Parathyroid adenoma (tissue), 2 donors: Measurements from ENCODE around the gene MUC6.

Source experiments
- H2AFZ ChIP-seq: fragments of 300-600 bp; sonication (generic); one replicate; pipeline ENCODE4 v1.7.0; 2017; ENCODE audit warnings: antibody characterized with exemption, mild to moderate bottlenecking
- H3K27ac ChIP-seq: fragments of 300-600 bp; sonication (generic); one replicate; pipeline ENCODE4 v1.7.0; 2017
- H3K27me3 ChIP-seq: fragments of 300-600 bp; sonication (generic); one replicate; pipeline ENCODE4 v1.7.0; 2017; ENCODE audit warnings: low read length; ENCODE audit not compliant: control insufficient read depth, insufficient read depth
- H3K36me3 ChIP-seq: fragments of 300-600 bp; sonication (generic); one replicate; pipeline ENCODE4 v1.7.0; 2017; ENCODE audit warnings: low read length; ENCODE audit not compliant: control insufficient read depth, insufficient read depth
- H3K4me1 ChIP-seq: fragments of 300-600 bp; sonication (generic); one replicate; pipeline ENCODE4 v1.7.0; 2017; ENCODE audit warnings: control low read depth
- H3K4me2 ChIP-seq: fragments of 300-600 bp; sonication (generic); one replicate; pipeline ENCODE4 v1.7.0; 2017; ENCODE audit warnings: low read length
- H3K4me3 ChIP-seq: fragments of 300-600 bp; sonication (generic); one replicate; pipeline ENCODE4 v1.7.0; 2017; ENCODE audit warnings: low read depth, low read length
- H3K79me2 ChIP-seq: fragments of 300-600 bp; sonication (generic); one replicate; pipeline ENCODE4 v1.7.0; 2017; ENCODE audit warnings: control low read depth
- H3K9ac ChIP-seq: fragments of 300-600 bp; sonication (generic); one replicate; pipeline ENCODE4 v1.7.0; 2017; ENCODE audit warnings: mild to moderate bottlenecking
- H3K9me3 ChIP-seq: fragments of 300-600 bp; sonication (generic); one replicate; pipeline ENCODE4 v1.7.0; 2017; ENCODE audit warnings: low read length; ENCODE audit not compliant: control insufficient read depth
- TF ChIP-seq, protein P1 (sequence below): fragments of 300-600 bp; sonication (generic); IDR thresholded peaks from one replicate; pipeline ENCODE4 v1.7.0; 2017; ENCODE audit warnings: antibody characterized with exemption, mild to moderate bottlenecking
- donor health status: primary hyperparathyroidism.

The MUC6 gene

DNA sequence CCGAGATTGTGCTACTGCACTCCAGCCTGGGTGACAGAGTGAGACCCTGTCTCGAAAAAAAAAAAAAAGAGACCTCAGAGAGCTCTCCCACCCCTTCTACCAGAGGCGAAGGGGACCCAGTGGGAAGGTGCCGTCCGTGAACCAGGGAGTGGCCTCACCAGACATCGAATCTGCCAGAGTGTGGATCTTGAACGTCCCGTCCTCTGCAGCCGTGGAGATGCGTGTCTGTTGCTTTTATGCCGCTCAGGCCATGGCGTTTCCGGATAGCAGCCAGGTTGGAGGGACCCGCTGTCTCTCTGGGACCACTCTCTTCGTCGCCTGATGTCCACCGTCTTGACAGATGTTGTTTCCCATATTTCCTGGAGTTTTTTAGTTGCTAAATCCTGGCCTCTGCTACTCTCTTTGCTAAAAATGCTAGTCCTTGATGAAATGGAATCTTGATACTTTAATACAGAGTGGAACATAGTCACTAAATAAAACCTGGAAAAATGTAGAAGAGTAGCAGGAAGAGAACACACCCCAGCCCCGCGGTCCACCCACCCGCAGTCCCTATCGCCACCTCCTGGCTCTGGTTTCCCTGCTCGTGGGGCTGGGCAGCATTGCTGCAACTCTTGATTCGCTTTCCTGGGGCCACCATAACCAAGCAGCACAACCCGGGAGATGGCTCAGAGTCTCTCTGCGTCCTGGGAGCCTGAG lies 12.0 kb upstream of the MUC6 start:
- H3K27me3 ChIP-seq = no peaks in the 10 kb centered on the region
- TF ChIP-seq, protein P1, sequence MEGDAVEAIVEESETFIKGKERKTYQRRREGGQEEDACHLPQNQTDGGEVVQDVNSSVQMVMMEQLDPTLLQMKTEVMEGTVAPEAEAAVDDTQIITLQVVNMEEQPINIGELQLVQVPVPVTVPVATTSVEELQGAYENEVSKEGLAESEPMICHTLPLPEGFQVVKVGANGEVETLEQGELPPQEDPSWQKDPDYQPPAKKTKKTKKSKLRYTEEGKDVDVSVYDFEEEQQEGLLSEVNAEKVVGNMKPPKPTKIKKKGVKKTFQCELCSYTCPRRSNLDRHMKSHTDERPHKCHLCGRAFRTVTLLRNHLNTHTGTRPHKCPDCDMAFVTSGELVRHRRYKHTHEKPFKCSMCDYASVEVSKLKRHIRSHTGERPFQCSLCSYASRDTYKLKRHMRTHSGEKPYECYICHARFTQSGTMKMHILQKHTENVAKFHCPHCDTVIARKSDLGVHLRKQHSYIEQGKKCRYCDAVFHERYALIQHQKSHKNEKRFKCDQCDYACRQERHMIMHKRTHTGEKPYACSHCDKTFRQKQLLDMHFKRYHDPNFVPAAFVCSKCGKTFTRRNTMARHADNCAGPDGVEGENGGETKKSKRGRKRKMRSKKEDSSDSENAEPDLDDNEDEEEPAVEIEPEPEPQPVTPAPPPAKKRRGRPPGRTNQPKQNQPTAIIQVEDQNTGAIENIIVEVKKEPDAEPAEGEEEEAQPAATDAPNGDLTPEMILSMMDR = no peak

GRCh38 chr11:1047595-1048156 lies 11.2 kb upstream of the MUC6 start:
- Histone ChIP-seq H3K36me3 (no peaks in the 10 kb centered on the region), H3K79me2 (no peaks in the 10 kb centered on the region), H3K27me3 (no peaks in the 10 kb centered on the region), H3K27ac (no peak overlapping the region), H3K9ac (no peak overlapping the region), H2AFZ (no peak overlapping the region), H3K4me1 (no peaks in the 10 kb centered on the region), H3K4me2 (no peak overlapping the region), H3K4me3 (no peak overlapping the region), H3K9me3 (no peaks in the 10 kb centered on the region)
- TF ChIP-seq, protein P1 = no peak

More for the DNA sequence above, 12.0 kb upstream of the MUC6 start:
- no peaks in the 10 kb centered on the region for H3K36me3 ChIP-seq
- H3K27ac ChIP-seq = no peak overlapping the region
- no peaks in the 10 kb centered on the region for H3K9me3 ChIP-seq
- no peaks in the 10 kb centered on the region for H3K4me1 ChIP-seq
- no peak overlapping the region for H3K9ac ChIP-seq
- H3K79me2 ChIP-seq = no peaks in the 10 kb centered on the region
- H2AFZ ChIP-seq = no peak overlapping the region
- no peak overlapping the region for H3K4me3 ChIP-seq
- H3K4me2 ChIP-seq = no peak overlapping the region

DNA sequence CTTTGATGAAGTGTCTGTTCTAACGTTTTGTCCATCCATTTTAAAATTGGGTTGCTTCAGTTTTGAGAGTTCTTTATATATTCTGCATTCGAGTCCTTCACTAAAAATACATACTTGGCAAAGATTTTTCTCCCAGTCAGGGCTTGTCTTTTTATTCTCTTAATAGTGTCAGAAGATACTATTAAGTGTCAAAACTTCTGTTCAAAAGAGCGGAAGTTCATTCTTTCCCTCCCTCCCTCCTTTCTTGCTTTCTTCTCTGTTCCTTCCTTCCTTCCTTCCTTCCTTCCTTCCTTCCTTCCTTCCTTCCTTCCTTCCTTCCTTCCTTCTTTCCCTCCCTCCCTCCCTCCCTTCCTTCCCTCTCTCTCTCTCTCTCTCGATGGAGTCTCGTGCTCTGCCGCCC lies 7.6 kb upstream of the MUC6 start:
- Histone ChIP-seq H3K9ac (no peak overlapping the region), H3K4me3 (no peak overlapping the region), H3K27me3 (no peaks in the 10 kb centered on the region), H3K9me3 (no peaks in the 10 kb centered on the region), H2AFZ (no peak overlapping the region), H3K79me2 (no peaks in the 10 kb centered on the region), H3K4me1 (no peaks in the 10 kb centered on the region), H3K4me2 (no peak overlapping the region), H3K36me3 (no peaks in the 10 kb centered on the region), H3K27ac (no peak overlapping the region)
- TF ChIP-seq, protein P1 = no peak

- Histone ChIP-seq H3K4me1 (no peaks in the 10 kb centered on the region), H3K27me3 (no peaks in the 10 kb centered on the region), H3K36me3 (no peaks in the 10 kb centered on the region), H3K4me2 (no peak overlapping the region), H3K27ac (no peak overlapping the region), H3K9ac (no peak overlapping the region), H3K9me3 (no peaks in the 10 kb centered on the region), H2AFZ (no peak overlapping the region), H3K4me3 (no peak overlapping the region), H3K79me2 (no peaks in the 10 kb centered on the region)
- TF ChIP-seq, protein P1 = no peak
Measured at GRCh38 chr11:1043563-1044096, 7.1 kb upstream of the MUC6 start.
